CD4-positive, alpha-beta T cell treated with Interferon gamma for 1 hour (primary cell): Measurements from ENCODE around the gene SIRT2.
A peak's percentile ranks its signal among the peaks of the same experiment; 100 is the strongest.
"Not testable (repeated sequence)": the region's sequence is repeated elsewhere in the genome, so short reads cannot be mapped to it uniquely, and the experiment has no call there.

Experiments used
- DNase-seq: peaks from one replicate; pipeline ENCODE4 v3.0.0-alpha.2; 2020

SIRT2 gene

DNA sequence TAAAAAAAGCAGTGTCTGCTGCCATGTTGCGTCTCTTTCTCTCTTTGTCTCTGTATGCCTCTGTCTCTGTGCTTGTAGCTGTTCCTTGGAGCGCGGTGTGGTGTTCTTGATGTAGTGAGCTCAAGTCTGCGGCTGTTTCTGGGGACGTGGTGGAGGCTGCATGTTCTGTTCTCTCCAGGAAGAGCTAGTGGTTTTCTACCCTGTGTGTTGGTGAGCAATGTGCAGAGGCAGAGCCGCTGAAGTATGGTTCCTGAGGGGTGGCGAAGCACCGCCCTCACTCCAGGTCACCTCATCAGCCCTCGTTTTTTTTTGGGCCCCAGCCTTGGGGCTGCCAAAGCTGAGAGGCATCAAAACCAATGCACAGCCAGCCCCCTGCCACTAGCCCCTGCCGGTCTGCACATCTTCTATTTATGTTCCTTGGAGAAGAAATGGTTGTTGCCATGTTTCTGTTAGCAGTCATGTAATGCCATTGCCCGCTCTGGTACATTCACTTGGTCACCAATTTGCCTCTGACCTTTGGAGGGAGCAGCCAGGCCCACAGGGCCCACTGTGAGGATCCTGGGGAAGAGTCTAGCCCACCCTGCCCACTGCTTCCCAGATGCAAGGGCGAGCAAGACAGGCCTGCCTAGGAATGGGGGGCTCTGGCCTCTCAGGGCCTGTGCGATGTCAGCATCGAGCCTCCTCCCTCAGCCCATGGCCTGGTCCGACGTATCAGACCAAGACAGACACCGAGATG is 56.8 kb downstream of the SIRT2 start:
- DNase-seq = peak; percentile 66

GRCh38 chr19:38841787-38842438 is 57.5 kb downstream of the SIRT2 start:
- DNase-seq = peak; percentile 69

- DNase-seq = no peak
Measured at GRCh38 chr19:38841180-38841766, 58.1 kb downstream of the SIRT2 start.

- DNase-seq = no peak
Measured at GRCh38 chr19:38840583-38840968, 58.8 kb downstream of the SIRT2 start.

DNA sequence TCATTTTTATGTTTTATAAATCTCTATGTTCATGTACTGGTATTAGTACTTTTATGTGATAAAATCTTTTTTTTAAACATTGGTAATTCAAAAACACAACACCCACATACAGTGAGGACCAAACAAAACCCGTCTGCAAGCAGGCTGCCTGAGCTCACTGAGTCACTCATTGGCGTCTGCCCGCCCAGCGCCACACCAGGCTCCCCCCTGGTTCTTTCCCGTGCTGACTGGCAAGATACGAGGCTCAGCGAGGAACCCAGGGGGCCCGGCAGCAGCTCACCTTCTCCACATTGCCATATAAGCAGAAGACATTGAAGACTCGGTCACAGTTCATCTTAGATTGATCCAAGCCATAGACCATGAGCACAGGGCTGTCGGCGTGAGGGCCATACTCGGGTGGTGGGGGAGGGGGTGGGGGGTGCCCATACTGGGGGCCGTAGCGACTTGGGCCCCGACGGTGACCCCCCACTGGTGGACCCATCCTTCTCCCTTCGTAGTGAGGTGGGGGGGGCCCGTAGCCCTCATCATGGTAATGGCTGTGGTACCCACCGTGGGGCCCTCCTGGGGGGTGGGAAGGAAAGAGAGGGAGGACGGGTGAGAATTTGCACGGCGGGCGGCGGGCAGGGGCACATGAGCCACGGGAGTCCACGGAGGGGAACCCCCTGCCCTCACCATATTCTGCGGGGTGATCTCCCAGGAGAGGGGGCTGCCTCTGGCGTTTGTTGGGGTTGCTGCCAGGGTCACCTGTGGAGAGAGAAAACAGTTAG is 59.4 kb downstream of the SIRT2 start:
- no peak for DNase-seq

DNA sequence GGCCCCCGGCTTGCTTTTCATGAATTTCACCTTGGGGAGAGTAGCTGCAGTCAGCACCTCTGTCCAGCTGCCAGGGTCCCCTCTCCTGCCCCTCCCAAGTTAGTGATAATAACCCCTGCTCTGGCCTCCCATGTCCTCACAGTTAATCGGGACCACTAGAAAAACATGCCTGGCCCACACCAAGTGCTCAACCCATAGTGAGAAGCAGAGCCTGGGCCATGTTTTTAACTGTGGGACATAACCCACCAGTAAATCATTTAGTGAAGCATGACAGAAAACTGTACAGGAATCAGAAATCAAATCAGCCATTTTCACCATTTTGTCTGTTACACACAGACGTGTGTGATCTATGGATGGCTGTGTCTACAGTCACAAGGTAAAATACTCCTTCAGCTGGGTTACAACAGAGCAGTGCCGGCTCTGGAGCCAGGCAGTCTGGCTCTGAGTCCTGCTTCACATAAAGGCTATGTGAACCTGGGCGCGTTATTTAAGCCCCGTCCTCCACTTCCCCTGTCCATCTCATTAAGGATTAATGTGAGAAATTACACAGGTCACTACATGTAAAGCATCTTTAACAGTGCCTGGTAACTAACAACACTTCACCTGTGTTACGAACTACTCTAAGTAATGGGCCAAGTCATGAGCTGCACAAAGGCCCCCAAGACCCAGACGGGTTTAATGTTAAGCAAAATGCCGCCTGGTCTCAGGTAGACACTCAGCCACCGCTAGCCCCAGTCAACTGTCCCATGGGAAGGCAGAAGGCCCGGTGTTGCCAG is 60.2 kb downstream of the SIRT2 start:
- no peak for DNase-seq

GRCh38 chr19:38838208-38838985 is 61.0 kb downstream of the SIRT2 start:
- no peak for DNase-seq

DNA sequence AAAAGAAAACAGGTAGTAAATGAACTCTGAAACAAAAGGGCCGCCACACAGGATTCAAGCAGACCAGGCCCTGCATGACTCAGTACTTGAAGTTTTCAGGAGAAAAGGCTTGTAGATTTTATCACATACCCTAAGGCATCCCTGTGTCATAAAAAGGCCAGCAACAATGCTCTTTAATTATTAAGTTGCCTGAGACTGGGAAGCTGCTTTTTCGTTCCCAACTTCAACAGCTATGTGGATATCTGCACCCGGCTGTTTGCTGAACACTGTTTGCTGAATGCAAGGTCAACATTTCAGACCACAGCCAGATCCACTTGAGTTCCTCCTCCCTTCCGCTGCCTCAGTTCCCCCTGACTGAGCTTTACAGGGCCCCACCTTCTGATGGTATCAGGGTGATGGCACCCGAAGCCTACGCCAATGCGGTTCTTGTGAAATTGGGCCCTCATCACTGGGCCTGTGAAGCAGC is 61.7 kb downstream of the SIRT2 start:
- DNase-seq = no peak

DNA sequence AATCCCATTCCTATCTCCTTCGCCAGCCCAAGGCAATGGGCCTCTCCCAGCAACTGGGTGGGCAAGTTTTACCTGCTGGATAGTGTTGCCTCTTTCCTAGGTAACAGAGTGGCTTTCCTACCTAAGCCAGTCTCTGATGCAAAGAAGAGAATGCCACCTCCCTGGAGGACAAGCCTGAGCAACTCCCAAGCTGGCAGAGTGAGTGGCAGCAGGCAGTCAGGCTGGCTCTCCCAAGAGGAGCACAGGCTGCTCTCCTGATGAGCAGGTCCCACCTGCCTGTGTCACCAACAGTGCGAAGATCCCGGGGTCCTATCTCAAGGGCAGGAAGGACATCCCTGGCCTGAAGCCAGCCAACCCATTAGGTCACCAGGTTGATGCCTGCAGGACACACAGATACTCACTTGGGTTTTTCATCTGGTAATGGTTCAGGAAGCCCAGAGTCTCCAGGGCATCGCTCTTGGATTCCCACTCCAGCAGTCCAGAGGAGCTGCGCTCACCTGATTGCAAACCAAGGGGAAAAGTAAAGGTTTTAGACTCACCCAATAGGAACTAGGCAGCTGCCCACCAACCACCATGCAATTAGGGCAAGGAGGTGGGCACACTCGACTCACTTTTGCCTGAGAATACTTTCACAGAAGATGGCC is 62.3 kb downstream of the SIRT2 start:
- DNase-seq = no peak

- DNase-seq = no peak
Measured at GRCh38 chr19:38836159-38836982, 63.0 kb downstream of the SIRT2 start.

GRCh38 chr19:38834590-38834989 is 64.8 kb downstream of the SIRT2 start:
- no peak for DNase-seq

DNA sequence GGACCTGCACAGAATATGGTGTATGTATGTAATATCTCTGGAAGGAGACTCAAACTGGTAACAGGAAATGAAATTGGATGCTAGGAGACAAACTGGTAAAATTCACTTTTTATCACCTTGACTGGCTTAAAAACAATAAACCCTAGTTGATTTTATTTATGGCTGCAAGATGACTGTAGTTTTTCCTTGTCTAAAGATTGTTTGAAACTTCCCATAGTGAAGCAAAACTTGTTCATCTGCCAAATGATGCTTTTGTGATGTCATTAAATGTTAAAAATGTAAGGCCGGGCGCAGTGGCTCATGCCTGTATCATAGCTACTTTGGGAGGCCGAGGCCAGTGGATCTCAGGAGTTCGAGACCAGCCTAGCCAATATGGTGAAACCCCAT is 65.3 kb downstream of the SIRT2 start:
- no peak for DNase-seq

GRCh38 chr19:38833092-38833425 is 66.4 kb downstream of the SIRT2 start:
- no peak for DNase-seq

GRCh38 chr19:38831142-38831605 is 68.2 kb downstream of the SIRT2 start:
- DNase-seq = peak; percentile 27

DNA sequence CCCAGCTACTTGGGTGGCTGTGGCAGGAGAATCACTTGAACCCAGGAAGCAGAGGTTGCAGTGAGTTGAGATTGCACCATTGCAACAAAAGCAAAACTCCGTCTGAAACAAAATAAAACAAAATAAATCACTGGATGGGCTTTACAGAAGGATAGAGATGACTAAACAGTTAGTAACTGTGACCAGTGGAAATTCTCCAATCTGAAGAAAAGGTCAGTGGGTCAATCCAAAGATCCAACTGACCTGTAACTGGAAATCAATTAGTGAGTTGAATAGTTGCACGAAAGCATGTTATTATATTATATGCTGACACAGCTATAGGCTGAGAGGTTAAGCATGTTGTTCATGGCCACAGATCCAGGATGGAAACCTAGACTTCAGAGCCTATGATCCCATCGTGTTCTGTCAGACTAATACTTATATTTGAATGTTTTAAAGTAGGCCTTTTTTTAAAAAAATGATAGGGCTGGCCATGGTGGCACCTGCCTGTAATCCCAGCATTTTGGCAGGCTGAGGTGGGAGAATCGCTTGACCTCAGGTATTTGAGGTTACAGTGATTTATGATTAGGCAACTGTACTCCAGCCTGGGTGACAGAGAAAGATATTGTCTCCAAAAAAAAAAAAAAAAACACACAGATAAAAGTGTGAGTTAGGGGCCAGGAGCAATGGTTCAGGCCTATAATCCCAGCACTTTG is 69.2 kb downstream of the SIRT2 start:
- no peak for DNase-seq

GRCh38 chr19:38829203-38829602 is 70.2 kb downstream of the SIRT2 start:
- DNase-seq = not testable (repeated sequence)
